ENCODE results near the gene HS3ST2. TPM values are rescaled to one million over a fixed set of nuclear protein-coding genes. Genes with fewer than 3 reads are reported as not detected.
"Not testable (repeated sequence)": the region's sequence is repeated elsewhere in the genome, so short reads cannot be mapped to it uniquely, and the experiment has no call there.

HS3ST2 gene
- total RNA-seq, 1 donor from 2014 or later, result 11.8 TPM

GRCh38 chr16:22838681-22839080 lies 24.7 kb downstream of the HS3ST2 start:
- H3K9me3 ChIP-seq, result no peaks in the 10 kb centered on the region

DNA sequence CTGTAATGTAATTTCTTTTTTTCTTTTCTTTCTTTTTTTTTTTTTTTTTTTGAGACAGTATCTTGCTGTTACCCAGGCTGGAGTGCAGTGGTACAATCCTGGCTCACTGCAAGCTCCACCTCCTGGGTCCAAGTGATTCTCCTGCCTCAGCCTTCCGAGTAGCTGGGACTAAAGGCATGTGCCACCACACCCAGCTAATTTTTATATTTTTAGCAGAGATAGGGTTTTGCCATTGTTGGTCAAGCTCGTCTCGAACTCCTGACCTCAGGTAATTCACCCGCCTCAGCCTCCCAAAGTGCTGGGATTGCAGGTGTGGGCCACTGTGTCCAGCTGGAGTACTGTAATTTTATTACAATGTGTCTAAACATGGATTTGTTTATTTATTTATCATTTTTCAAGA lies 28.1 kb downstream of the HS3ST2 start:
- H3K36me3 ChIP-seq; H3K27me3 ChIP-seq; intact Hi-C loops (cut with DNase I); H3K4me1 ChIP-seq; H3K4me3 ChIP-seq; H3K27ac ChIP-seq; H3K9me3 ChIP-seq: not testable (repeated sequence)
- peak in 1 of 2 donors; percentile 11 for DNase-seq (ENCODE audit: extremely low spot score in 2 of 2)

More at GRCh38 chr16:22838681-22839080, 24.7 kb downstream of the HS3ST2 start:
- Histone ChIP-seq H3K4me3 (no peak overlapping the region), H3K4me1 (no peaks in the 10 kb centered on the region), H3K27ac (no peak overlapping the region), H3K27me3 (no peaks in the 10 kb centered on the region), H3K36me3 (no peaks in the 10 kb centered on the region)
- DNase-seq (ENCODE audit: extremely low spot score in 2 of 2), result peak in 1 of 2 donors; percentile 22
- intact Hi-C loops (cut with DNase I), result no loop called here
- no peak for TF ChIP-seq POLR2A (IDR thresholded peaks at IDR 0.05)
- TF ChIP-seq CTCF (IDR thresholded peaks at IDR 0.05), result no peak
- no peak for TF ChIP-seq POLR2AphosphoS5 (IDR thresholded peaks at IDR 0.05; ENCODE audit: insufficient read depth in 1 of 2, low read depth in 1 of 2)

GRCh38 chr16:22843122-22843521 lies 29.2 kb downstream of the HS3ST2 start:
- no peaks in the 10 kb centered on the region for H3K36me3 ChIP-seq
- H3K9me3 ChIP-seq, result no peaks in the 10 kb centered on the region
- no peaks in the 10 kb centered on the region for H3K4me1 ChIP-seq
- DNase-seq (ENCODE audit: extremely low spot score in 2 of 2), result no peak
- H3K27me3 ChIP-seq, result no peaks in the 10 kb centered on the region
- intact Hi-C loops (cut with DNase I), result no loop called here
- no peak overlapping the region for H3K27ac ChIP-seq
- TF ChIP-seq CTCF (IDR thresholded peaks at IDR 0.05), result no peak
- TF ChIP-seq POLR2AphosphoS5 (IDR thresholded peaks at IDR 0.05; ENCODE audit: insufficient read depth in 1 of 2, low read depth in 1 of 2), result no peak
- no peak for TF ChIP-seq POLR2A (IDR thresholded peaks at IDR 0.05)
- no peak overlapping the region for H3K4me3 ChIP-seq

- intact Hi-C loops (cut with DNase I), result no loop called here
- Histone ChIP-seq H3K27me3 (no peaks in the 10 kb centered on the region), H3K9me3 (no peaks in the 10 kb centered on the region), H3K4me3 (no peak overlapping the region), H3K4me1 (no peaks in the 10 kb centered on the region), H3K36me3 (no peaks in the 10 kb centered on the region), H3K27ac (no peak overlapping the region)
- no peak for DNase-seq (ENCODE audit: extremely low spot score in 2 of 2)
- TF ChIP-seq CTCF (IDR thresholded peaks at IDR 0.05) (no peak), POLR2AphosphoS5 (IDR thresholded peaks at IDR 0.05; ENCODE audit: insufficient read depth in 1 of 2, low read depth in 1 of 2) (no peak), POLR2A (IDR thresholded peaks at IDR 0.05) (no peak)
These were observed 29.9 kb downstream of the HS3ST2 start for GRCh38 chr16:22843856-22844255.

- no peak overlapping the region for H3K4me3 ChIP-seq
- no peaks in the 10 kb centered on the region for H3K9me3 ChIP-seq
- TF ChIP-seq CTCF (IDR thresholded peaks at IDR 0.05) (no peak), POLR2AphosphoS5 (IDR thresholded peaks at IDR 0.05; ENCODE audit: insufficient read depth in 1 of 2, low read depth in 1 of 2) (no peak), POLR2A (IDR thresholded peaks at IDR 0.05) (no peak)
- intact Hi-C loops (cut with DNase I), result no loop called here
- no peaks in the 10 kb centered on the region for H3K36me3 ChIP-seq
- H3K4me1 ChIP-seq, result no peaks in the 10 kb centered on the region
- H3K27ac ChIP-seq, result no peak overlapping the region
- no peak for DNase-seq (ENCODE audit: extremely low spot score in 2 of 2)
- no peaks in the 10 kb centered on the region for H3K27me3 ChIP-seq
These were observed 30.5 kb downstream of the HS3ST2 start for GRCh38 chr16:22844416-22844815.

DNA sequence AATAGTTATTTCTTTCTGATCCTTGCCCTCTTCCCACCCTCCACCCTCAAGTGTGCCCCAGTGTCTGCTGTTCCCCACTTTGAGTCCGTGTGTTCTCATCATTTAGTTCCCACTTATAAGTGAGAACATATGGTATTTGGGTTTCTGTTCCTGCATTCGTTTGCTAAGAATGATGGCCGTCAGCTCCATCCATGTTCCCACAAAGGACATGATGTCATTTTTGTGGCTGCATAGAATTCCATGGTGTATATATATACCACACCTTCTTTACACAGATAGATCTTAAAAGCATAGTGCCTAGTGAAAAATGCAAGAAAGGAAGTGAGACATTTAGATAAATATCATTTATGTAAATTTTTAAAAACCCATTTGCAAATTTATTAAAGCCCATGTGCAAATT lies 33.1 kb downstream of the HS3ST2 start:
- H3K4me3 ChIP-seq, result no peak overlapping the region
- TF ChIP-seq POLR2AphosphoS5 (IDR thresholded peaks at IDR 0.05; ENCODE audit: insufficient read depth in 1 of 2, low read depth in 1 of 2), result no peak
- TF ChIP-seq POLR2A (IDR thresholded peaks at IDR 0.05), result no peak
- no peak for TF ChIP-seq CTCF (IDR thresholded peaks at IDR 0.05)
- intact Hi-C loops (cut with DNase I), result no loop called here

More for the DNA sequence above, 33.1 kb downstream of the HS3ST2 start:
- no peak overlapping the region for H3K27ac ChIP-seq
- peak in 1 of 2 donors; percentile 6 for DNase-seq (ENCODE audit: extremely low spot score in 2 of 2)
- no peaks in the 10 kb centered on the region for H3K27me3 ChIP-seq
- H3K4me1 ChIP-seq, result no peaks in the 10 kb centered on the region
- H3K36me3 ChIP-seq, result no peaks in the 10 kb centered on the region
- no peaks in the 10 kb centered on the region for H3K9me3 ChIP-seq

All from vagina (tissue), 2 donors.